Tibial nerve (tissue), 4 donors: ENCODE results near the gene GATAD2A. TPM values are rescaled to one million over a fixed set of nuclear protein-coding genes. Genes with fewer than 3 reads are reported as not detected.

Experiments
- DNase-seq, 2 donors: peaks; one replicate each; pipeline ENCODE4 v3.0.0-alpha.2; 2019; ENCODE audit warnings: low spot score in 2 of 2
- H3K27ac ChIP-seq, 4 donors: fragments of 200-600 bp; sonication (generic) in 3 of 4; one replicate each; pipeline ENCODE4 v1.5.1; 2017 to 2019; ENCODE audit warnings: mild to moderate bottlenecking in 1 of 4
- H3K27me3 ChIP-seq, 2 donors: fragments of 200-600 bp; sonication (generic) in 1 of 2; one replicate each; pipeline versions ENCODE4 v1.5.1 to v1.6.0; 2017 to 2019
- H3K36me3 ChIP-seq, 3 donors: fragments of 200-600 bp; sonication (generic); one replicate each; pipeline ENCODE4 v1.5.1; 2018 to 2019
- H3K4me1 ChIP-seq, 4 donors: fragments of 200-600 bp; sonication (generic) in 3 of 4; one replicate each; pipeline ENCODE4 v1.5.1; 2017 to 2019
- H3K4me3 ChIP-seq, 4 donors: fragments of 200-600 bp; sonication (generic) in 3 of 4; one replicate each; pipeline ENCODE4 v1.5.1; 2017 to 2019; ENCODE audit warnings: mild to moderate bottlenecking in 1 of 4, moderate library complexity in 1 of 4
- H3K9me3 ChIP-seq, 4 donors: fragments of 200-600 bp; sonication (generic) in 3 of 4; one replicate each; pipeline ENCODE4 v1.5.1; 2017 to 2019
- CTCF ChIP-seq, 5 experiments: fragments of 200-600 bp in 3 of 5; fragments of 450-650 bp in 2 of 5; sonication (generic) in 3 of 5; IDR thresholded peaks; one replicate each; pipeline ENCODE4 v1.5.1; 2016 to 2019; ENCODE audit warnings: antibody characterized with exemption in 5 of 5, mild to moderate bottlenecking in 3 of 5, moderate library complexity in 2 of 5
- EP300 ChIP-seq, 2 donors: sonication (generic); formaldehyde crosslinking; IDR thresholded peaks; one replicate each; pipeline ENCODE4 v1.6.1; 2017; ENCODE audit warnings: antibody characterized with exemption in 2 of 2, mild to moderate bottlenecking in 1 of 2
- POLR2A ChIP-seq, 2 donors: fragments of 450-650 bp; IDR thresholded peaks; one replicate each; pipeline ENCODE4 v1.6.1; 2017; ENCODE audit warnings: antibody characterized with exemption in 2 of 2, mild to moderate bottlenecking in 2 of 2, moderate library complexity in 2 of 2
- WGBS, 2 donors: methylation state at CpG; one replicate each; pipeline ENCODE4 v1.1.5; 2018; 5-methylcytosine and 5-hydroxymethylcytosine counted together
- total RNA-seq, 4 donors: library from RNA; depleted of rRNA; stranded (reverse); fragments of >200 nt; gene quantifications; one replicate each; pipeline ENCODE4 v1.1.0, GENCODE V29; 2016

Gene GATAD2A
- total RNA-seq, 4 donors from 2014 or later = 34.1 to 69.6 (median 36.8) TPM

- TF ChIP-seq CTCF (IDR thresholded peaks at IDR 0.05) (no peak), POLR2A (IDR thresholded peaks at IDR 0.05) (no peak), EP300 (IDR thresholded peaks at IDR 0.05) (no peak)
- WGBS, 2 donors = 76 to 79% methylated on average over 5 of the region's 5 CpGs
- Histone ChIP-seq H3K27me3 (no peaks in the 10 kb centered on the region), H3K9me3 (no peaks in the 10 kb centered on the region), H3K36me3 (peaks cover 0 to 3% (median 0%) of the 10 kb centered on the region in 3 donors), H3K4me1 (peaks cover 0 to 59% (median 17%) of the 10 kb centered on the region in 4 donors), H3K27ac (no peak overlapping the region), H3K4me3 (no peak overlapping the region)
- DNase-seq = no peak
Measured at GRCh38 chr19:19427944-19428343, 22.5 kb downstream of the GATAD2A start.

GRCh38 chr19:19428746-19429145 is 23.3 kb downstream of the GATAD2A start:
- H3K36me3 ChIP-seq = peaks cover 0 to 3% (median 0%) of the 10 kb centered on the region in 3 donors
- H3K27me3 ChIP-seq = no peaks in the 10 kb centered on the region
- TF ChIP-seq EP300 (IDR thresholded peaks at IDR 0.05) (no peak), POLR2A (IDR thresholded peaks at IDR 0.05) (no peak), CTCF (IDR thresholded peaks at IDR 0.05) (no peak)
- H3K9me3 ChIP-seq = no peaks in the 10 kb centered on the region
- peaks cover 0 to 57% (median 17%) of the 10 kb centered on the region in 4 donors for H3K4me1 ChIP-seq
- WGBS, 2 donors = 87 to 94% methylated on average over 10 of the region's 10 CpGs
- no peak overlapping the region for H3K4me3 ChIP-seq
- no peak overlapping the region for H3K27ac ChIP-seq
- DNase-seq = no peak

DNA sequence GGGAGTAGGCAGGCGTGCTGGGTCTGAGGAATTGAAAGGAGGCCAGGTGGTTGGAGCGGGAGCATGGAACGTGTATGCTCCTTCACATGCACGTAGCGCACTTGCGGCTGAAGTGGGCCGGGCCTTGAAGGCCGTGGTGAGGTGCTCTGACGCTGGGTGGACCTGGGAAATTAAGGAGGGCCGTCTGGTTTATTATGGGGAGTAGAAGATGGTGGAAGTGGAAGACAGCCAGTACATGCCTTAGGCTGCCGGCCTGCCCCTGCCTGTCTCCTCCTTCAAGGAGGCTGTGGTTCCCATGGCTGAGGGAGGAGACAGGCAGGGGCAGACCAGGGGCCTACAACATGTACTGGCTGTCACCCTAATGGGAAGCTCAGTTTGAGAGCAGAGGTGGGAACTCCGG is 23.9 kb downstream of the GATAD2A start:
- no peaks in the 10 kb centered on the region for H3K27me3 ChIP-seq
- no peak overlapping the region for H3K4me3 ChIP-seq
- peaks cover 0 to 3% (median 0%) of the 10 kb centered on the region in 3 donors for H3K36me3 ChIP-seq
- WGBS, 2 donors = 89 to 90% methylated on average over 12 of the region's 12 CpGs
- no peak overlapping the region for H3K27ac ChIP-seq
- no peak for DNase-seq
- no peaks in the 10 kb centered on the region for H3K9me3 ChIP-seq
- TF ChIP-seq POLR2A (IDR thresholded peaks at IDR 0.05) (no peak), CTCF (IDR thresholded peaks at IDR 0.05) (no peak), EP300 (IDR thresholded peaks at IDR 0.05) (no peak)
- peaks cover 0 to 63% (median 22%) of the 10 kb centered on the region in 4 donors for H3K4me1 ChIP-seq

- Histone ChIP-seq H3K27me3 (no peaks in the 10 kb centered on the region), H3K4me3 (no peak overlapping the region), H3K4me1 (peaks cover 0 to 53% (median 17%) of the 10 kb centered on the region in 4 donors), H3K27ac (no peak overlapping the region), H3K9me3 (no peaks in the 10 kb centered on the region), H3K36me3 (peaks cover 0 to 3% (median 0%) of the 10 kb centered on the region in 3 donors)
- TF ChIP-seq POLR2A (IDR thresholded peaks at IDR 0.05) = no peak
- no peak for TF ChIP-seq EP300 (IDR thresholded peaks at IDR 0.05)
- TF ChIP-seq CTCF (IDR thresholded peaks at IDR 0.05) = no peak
- no peak for DNase-seq
- 67 to 76% methylated on average over 2 of the region's 2 CpGs for WGBS, 2 donors
Measured at GRCh38 chr19:19432732-19433131, 27.3 kb downstream of the GATAD2A start.

- 84 to 86% methylated on average over 3 of the region's 3 CpGs for WGBS, 2 donors
- Histone ChIP-seq H3K4me3 (no peak overlapping the region), H3K36me3 (peaks cover 0 to 3% (median 0%) of the 10 kb centered on the region in 3 donors), H3K4me1 (peaks cover 0 to 57% (median 13%) of the 10 kb centered on the region in 4 donors), H3K27me3 (no peaks in the 10 kb centered on the region), H3K9me3 (no peaks in the 10 kb centered on the region), H3K27ac (no peak overlapping the region)
- DNase-seq = no peak
- no peak for TF ChIP-seq EP300 (IDR thresholded peaks at IDR 0.05)
- TF ChIP-seq CTCF (IDR thresholded peaks at IDR 0.05) = no peak
- TF ChIP-seq POLR2A (IDR thresholded peaks at IDR 0.05) = no peak
Measured at GRCh38 chr19:19433666-19434213, 28.3 kb downstream of the GATAD2A start.
